ENCODE results near the gene PRPF38A.

PRPF38A gene

GRCh38 chr1:52400131-52400530 lies 4.3 kb upstream of the PRPF38A start:
- DNase-seq (ENCODE audit: low spot score) = no peak

- DNase-seq (ENCODE audit: low spot score) = no peak
Observed at GRCh38 chr1:52402860-52403240, 1.6 kb upstream of the PRPF38A start.

- DNase-seq (ENCODE audit: low spot score) = no peak
Observed at GRCh38 chr1:52403566-52404115, 761 bp upstream of the PRPF38A start.

GRCh38 chr1:52404975-52405338 lies 555 bp downstream of the PRPF38A start:
- no peak for DNase-seq (ENCODE audit: low spot score)

GRCh38 chr1:52413410-52413989 lies 9.1 kb downstream of the PRPF38A start:
- DNase-seq (ENCODE audit: low spot score) = no peak

GRCh38 chr1:52414942-52415341 lies 10.5 kb downstream of the PRPF38A start:
- DNase-seq (ENCODE audit: low spot score) = no peak

- no peak for DNase-seq (ENCODE audit: low spot score)
Observed at GRCh38 chr1:52416811-52417210, 12.4 kb downstream of the PRPF38A start.

- no peak for DNase-seq (ENCODE audit: low spot score)
Observed at GRCh38 chr1:52420713-52421112, 16.3 kb downstream of the PRPF38A start.

- no peak for DNase-seq (ENCODE audit: low spot score)
Observed at GRCh38 chr1:52423055-52423454, 18.7 kb downstream of the PRPF38A start.

GRCh38 chr1:52423771-52424170 lies 19.4 kb downstream of the PRPF38A start:
- no peak for DNase-seq (ENCODE audit: low spot score)

- DNase-seq (ENCODE audit: low spot score) = no peak
Observed at GRCh38 chr1:52424231-52424636, 19.8 kb downstream of the PRPF38A start.

GRCh38 chr1:52424813-52425212 lies 20.4 kb downstream of the PRPF38A start:
- no peak for DNase-seq (ENCODE audit: low spot score)

GRCh38 chr1:52426371-52426770 lies 22.0 kb downstream of the PRPF38A start:
- DNase-seq (ENCODE audit: low spot score) = no peak

- DNase-seq (ENCODE audit: low spot score) = no peak
Observed at GRCh38 chr1:52427152-52427551, 22.8 kb downstream of the PRPF38A start.

- no peak for DNase-seq (ENCODE audit: low spot score)
Observed at GRCh38 chr1:52432807-52433206, 28.4 kb downstream of the PRPF38A start.

GRCh38 chr1:52435211-52435610 lies 30.8 kb downstream of the PRPF38A start:
- no peak for DNase-seq (ENCODE audit: low spot score)

- DNase-seq (ENCODE audit: low spot score) = no peak
Observed at GRCh38 chr1:52435650-52436049, 31.2 kb downstream of the PRPF38A start.

- no peak for DNase-seq (ENCODE audit: low spot score)
Observed at GRCh38 chr1:52436817-52437216, 32.4 kb downstream of the PRPF38A start.

- no peak for DNase-seq (ENCODE audit: low spot score)
Observed at GRCh38 chr1:52439976-52440375, 35.6 kb downstream of the PRPF38A start.

GRCh38 chr1:52444463-52444862 lies 40.1 kb downstream of the PRPF38A start:
- DNase-seq (ENCODE audit: low spot score) = no peak

- no peak for DNase-seq (ENCODE audit: low spot score)
Observed at GRCh38 chr1:52454127-52454526, 49.7 kb downstream of the PRPF38A start.

GRCh38 chr1:52454779-52455178 lies 50.4 kb downstream of the PRPF38A start:
- no peak for DNase-seq (ENCODE audit: low spot score)

GRCh38 chr1:52455686-52456085 lies 51.3 kb downstream of the PRPF38A start:
- DNase-seq (ENCODE audit: low spot score) = no peak

- DNase-seq (ENCODE audit: low spot score) = no peak
Observed at GRCh38 chr1:52460694-52461093, 56.3 kb downstream of the PRPF38A start.
